Fibroblast of lung (primary cell): ENCODE data around the gene METAP1D.

Source experiments
- EZH2 ChIP-seq: IDR thresholded peaks from 2 replicates; pipeline ENCODE4 v1.5.1; 2012; ENCODE audit warnings: low read length, control low read depth, mild to moderate bottlenecking; ENCODE audit errors: missing control alignments
- TF ChIP-seq, protein P1 (sequence below), 2 donors: IDR thresholded peaks in 1 of 2; conservative IDR thresholded peaks in 1 of 2; 1 replicate in 1 of 2; 2 replicates in 1 of 2; pipeline ENCODE4 v1.5.1; 2011 to 2012; ENCODE audit warnings: low read length in 2 of 2, control low read depth in 1 of 2, inconsistent platforms in 1 of 2, low read depth in 1 of 2, mild to moderate bottlenecking in 1 of 2

DNA sequence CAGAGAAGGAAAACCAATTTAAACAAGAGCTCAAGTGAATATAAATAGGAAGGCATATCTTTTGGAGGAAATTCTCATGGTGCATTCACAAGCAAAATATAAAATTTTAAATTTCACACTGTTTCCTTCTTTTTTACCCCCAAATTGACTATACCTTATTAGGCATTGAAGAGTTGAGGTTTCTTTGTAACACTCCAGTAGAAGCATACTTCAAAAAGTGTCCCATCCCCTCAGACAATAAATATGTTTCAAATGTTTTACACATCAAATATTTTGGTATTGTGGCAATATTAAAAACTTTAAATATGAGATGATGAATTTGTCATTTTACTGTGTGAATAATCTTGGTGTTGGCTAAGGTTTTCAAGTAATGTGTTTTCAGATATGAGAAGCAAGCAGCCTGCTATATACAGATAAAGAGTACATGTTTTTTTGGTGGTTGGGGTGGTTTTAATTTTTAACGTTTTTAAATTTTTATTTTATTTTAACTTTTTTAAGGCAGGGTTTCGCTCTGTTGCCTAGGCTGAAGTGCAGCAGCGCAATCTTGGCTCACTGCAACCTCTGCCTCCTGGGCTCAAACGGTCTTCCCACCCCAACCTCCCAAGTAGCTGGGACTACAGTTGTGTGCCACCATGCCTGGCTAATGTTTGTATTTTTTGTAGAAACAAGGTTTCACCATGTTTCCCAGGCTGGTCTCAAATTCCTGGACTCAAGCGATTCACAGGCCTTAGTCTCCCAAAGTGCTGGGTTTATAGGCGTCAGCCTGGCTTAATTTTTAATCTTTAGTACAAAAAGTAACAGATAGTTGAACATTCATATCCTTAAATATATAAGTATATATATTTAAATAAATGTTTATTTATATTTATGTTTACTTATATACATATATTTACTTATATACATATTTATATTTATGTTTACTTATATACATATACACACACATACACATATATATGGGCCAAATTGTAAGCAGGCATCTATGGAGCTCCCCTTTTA, 49.1 kb downstream of the METAP1D start:
- TF ChIP-seq, protein P1, sequence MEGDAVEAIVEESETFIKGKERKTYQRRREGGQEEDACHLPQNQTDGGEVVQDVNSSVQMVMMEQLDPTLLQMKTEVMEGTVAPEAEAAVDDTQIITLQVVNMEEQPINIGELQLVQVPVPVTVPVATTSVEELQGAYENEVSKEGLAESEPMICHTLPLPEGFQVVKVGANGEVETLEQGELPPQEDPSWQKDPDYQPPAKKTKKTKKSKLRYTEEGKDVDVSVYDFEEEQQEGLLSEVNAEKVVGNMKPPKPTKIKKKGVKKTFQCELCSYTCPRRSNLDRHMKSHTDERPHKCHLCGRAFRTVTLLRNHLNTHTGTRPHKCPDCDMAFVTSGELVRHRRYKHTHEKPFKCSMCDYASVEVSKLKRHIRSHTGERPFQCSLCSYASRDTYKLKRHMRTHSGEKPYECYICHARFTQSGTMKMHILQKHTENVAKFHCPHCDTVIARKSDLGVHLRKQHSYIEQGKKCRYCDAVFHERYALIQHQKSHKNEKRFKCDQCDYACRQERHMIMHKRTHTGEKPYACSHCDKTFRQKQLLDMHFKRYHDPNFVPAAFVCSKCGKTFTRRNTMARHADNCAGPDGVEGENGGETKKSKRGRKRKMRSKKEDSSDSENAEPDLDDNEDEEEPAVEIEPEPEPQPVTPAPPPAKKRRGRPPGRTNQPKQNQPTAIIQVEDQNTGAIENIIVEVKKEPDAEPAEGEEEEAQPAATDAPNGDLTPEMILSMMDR (conservative IDR thresholded peaks at IDR 0.05 in 1 of 2, IDR thresholded peaks at IDR 0.05 in 1 of 2; ENCODE audit: low read depth in 1 of 2, low read length in 2 of 2) = no peak
- TF ChIP-seq EZH2 = no peak
